Measurements from ENCODE around the gene LAMA1. TPM values are rescaled to one million over a fixed set of nuclear protein-coding genes. Genes with fewer than 3 reads are reported as not detected.

LAMA1 gene
- total RNA-seq, 2 donors from 2014 or later, result 0.27 to 0.89 TPM

DNA sequence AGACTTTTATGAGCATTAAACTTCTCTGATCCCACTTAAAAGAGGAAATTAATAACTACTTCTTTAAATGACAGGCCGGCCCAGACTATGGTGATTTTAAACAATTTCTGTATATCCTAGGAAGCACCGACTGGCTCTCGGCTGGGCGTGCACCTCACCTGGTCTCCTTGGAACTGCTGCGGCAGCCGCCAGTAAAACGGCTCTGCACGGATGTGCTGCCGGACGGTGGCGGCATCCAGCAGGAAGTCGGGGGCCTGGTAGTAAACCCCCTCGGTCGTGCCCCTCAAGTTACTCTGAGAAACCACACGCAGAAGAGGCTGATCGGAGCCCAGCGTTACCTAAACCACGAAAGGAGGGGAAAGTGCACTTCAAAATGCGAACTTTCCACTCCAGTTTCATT lies 106.5 kb downstream of the LAMA1 start:
- DNase-seq (no peak), ATAC-seq (no peak)
- intact Hi-C loops (cut with DNase I), result no loop called here

GRCh38 chr18:7004009-7004408 lies 113.6 kb downstream of the LAMA1 start:
- intact Hi-C loops (cut with DNase I), result no loop called here
- DNase-seq, result no peak
- no peak for ATAC-seq

- no peak for DNase-seq
- intact Hi-C loops (cut with DNase I), result no loop called here
- ATAC-seq, result no peak
Measured at GRCh38 chr18:7002107-7002506, 115.5 kb downstream of the LAMA1 start.

GRCh38 chr18:7000484-7001096 lies 117.0 kb downstream of the LAMA1 start:
- ATAC-seq (no peak), DNase-seq (no peak)
- intact Hi-C loops (cut with DNase I), result no loop called here

DNA sequence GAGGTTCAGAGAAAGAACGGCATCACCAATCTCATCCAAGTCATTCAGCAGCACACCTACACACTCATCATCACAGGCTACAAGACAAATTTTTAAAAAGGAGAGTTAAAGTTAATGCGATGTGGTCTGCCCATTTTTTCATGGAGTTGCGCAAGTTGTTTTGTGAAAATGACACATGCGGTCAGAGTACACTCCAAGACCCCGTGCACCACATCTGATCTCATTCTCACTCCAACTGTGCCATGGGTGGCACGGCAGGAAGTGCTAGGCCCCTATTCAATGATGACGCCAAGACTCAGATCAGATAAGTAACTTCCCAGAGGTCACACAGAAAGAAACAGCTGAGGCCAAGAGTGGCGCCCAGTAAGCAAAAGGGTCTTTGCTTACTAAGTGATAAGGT lies 119.8 kb downstream of the LAMA1 start:
- DNase-seq (no peak), ATAC-seq (peak in 1 of 2 donors; percentile 19)
- intact Hi-C loops (cut with DNase I), result no loop called here

GRCh38 chr18:6994771-6995430 lies 122.7 kb downstream of the LAMA1 start:
- intact Hi-C loops (cut with DNase I), result no loop called here
- ATAC-seq, result peak in 1 of 2 donors; percentile 44
- DNase-seq, result no peak

DNA sequence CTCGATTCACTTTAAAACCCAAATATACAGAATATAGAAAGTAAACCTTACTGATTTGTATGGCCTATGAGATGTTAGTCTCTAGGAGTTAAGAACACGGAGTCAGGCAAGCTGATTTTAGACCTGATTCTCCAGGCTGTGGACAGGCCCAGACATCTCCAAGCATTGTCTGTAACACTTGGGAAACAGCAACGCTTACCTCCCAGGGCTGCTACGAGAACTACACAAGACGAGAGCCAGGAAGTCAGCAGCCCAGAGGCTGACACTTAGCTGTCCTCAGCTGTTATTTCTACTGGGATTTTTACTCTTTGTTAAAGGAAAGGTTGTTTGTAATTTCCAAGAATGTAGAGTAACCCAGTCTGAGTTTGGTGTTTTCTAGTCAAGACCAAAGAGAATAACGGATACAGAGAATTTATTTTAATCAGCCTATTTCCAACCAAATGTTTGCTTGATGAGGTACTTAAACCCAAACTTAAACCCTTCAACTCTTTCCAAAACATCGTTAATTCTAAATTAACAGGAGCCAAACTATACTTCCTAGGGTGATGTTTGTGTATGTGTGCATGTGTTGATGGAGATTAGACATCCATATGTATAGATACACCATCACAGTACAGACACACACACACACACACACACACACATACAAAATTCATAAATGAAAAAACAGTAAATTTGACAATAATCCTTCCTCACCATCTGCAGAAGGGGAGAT lies 123.4 kb downstream of the LAMA1 start:
- DNase-seq (no peak), ATAC-seq (no peak)
- intact Hi-C loops (cut with DNase I), result no loop called here

GRCh38 chr18:6992761-6993160 lies 124.8 kb downstream of the LAMA1 start:
- ATAC-seq (no peak), DNase-seq (no peak)
- intact Hi-C loops (cut with DNase I), result no loop called here

DNA sequence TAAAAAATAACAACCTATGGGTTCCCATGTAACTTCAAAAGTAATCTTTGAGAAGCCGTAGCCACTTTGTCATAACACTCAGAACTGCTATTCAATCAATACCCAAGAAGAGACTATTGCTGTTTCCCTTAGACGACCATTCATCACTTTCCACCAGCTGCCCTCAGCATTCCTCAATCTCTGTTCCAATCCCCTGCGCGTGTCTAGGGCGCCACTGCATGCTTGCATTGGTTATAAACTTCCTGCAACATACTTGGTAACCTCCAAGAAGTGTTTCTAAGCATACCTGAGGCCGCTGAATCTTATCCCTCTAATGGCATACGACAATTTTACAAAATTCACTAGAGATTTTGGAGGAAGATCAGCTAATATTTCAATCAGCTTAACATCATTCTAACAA lies 134.2 kb downstream of the LAMA1 start:
- intact Hi-C loops (cut with DNase I), result no loop called here
- DNase-seq (no peak), ATAC-seq (no peak)

- DNase-seq (no peak), ATAC-seq (no peak)
- intact Hi-C loops (cut with DNase I), result no loop called here
Measured at GRCh38 chr18:6982398-6982797, 135.2 kb downstream of the LAMA1 start.

DNA sequence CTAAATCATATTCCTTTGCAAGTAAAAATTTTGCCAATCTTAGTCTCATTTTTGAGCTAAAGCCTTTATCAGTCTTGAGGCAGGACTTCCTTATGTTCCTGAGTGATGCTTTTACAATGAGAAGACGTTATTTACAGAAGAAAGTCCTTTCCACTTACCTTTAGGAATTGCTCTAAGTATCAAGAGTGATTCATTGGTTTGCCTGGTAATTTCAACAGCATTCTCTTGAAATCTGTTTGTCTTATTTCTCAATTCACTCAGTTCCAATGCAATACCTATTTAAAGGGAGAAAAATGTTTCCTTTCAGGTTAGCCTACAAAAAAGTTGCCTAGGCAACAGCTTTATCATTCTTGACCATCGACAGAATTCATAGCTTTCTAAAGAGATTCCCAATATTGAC lies 137.2 kb downstream of the LAMA1 start:
- ATAC-seq (no peak), DNase-seq (no peak)
- intact Hi-C loops (cut with DNase I), result no loop called here

GRCh38 chr18:6979954-6980353 lies 137.6 kb downstream of the LAMA1 start:
- intact Hi-C loops (cut with DNase I), result no loop called here
- DNase-seq, result no peak
- no peak for ATAC-seq

DNA sequence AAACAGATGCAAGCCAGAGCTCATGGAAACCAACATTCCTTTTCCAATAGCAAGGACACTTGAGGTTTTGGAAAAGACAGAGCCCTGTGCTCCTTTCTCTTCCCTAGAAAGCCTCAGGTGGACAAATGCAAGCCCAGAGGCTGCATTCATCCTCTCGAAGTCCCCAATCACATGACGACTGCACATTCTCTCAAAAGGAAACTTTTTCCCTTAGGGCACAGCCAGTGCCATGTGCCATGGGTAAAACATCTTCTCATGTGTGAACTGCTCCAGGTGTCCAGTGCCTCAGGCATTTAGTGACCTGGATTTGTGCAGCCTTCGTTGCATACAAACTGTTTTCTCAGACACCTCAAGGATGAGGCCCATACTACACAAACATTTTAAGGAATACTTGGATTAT lies 140.7 kb downstream of the LAMA1 start:
- DNase-seq (no peak), ATAC-seq (no peak)
- intact Hi-C loops (cut with DNase I), result no loop called here

DNA sequence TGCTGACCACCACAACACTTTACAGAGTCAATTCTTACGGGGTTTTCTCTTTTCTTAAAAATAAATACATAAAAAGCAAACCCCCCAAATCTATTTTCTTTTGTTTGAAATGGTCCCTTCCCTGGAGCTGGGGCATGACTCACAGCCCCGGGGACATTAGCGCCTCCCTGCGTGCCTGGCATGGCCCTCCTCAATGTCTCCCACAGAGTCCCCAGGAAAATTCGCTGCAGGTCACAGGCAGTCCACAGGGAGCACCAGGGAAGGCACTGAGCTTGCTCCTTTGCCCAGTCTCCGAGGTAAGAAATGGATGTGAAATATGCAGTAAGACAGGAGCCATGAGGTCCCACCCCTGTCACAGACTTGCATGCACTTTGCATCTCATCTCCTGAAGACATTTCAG lies 142.5 kb downstream of the LAMA1 start:
- ATAC-seq, result no peak
- DNase-seq, result no peak
- intact Hi-C loops (cut with DNase I), result no loop called here

DNA sequence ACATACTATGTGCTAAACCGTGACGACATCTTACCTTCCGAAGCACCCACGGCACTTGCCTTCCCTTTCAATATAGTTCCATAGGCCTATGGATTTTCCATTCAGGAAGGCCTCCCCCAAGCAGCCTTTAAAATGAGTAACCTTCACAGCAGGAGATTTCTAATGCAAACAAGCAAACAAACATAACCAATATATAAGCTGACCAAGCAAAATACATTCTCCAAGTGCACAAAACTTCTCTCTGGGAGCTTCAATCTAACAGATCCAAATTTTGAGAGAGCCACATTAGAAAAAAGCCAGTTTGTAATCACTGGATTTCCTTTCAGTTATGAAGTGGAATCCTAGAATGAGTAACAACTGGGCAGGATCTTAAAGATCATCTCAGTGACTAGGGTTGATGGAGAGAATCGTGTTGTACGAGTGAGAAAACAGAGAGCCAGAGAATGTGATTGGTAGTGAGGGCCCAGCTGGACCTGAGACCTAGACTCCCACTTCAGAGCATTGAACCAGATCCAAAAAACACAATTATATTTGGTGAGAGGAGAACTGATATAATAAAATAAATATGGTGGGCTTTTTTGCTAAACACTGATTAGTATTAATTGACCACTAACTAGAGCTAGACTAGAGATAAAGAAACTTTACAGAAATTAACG lies 145.6 kb downstream of the LAMA1 start:
- ATAC-seq, result no peak
- no peak for DNase-seq
- intact Hi-C loops (cut with DNase I), result no loop called here

DNA sequence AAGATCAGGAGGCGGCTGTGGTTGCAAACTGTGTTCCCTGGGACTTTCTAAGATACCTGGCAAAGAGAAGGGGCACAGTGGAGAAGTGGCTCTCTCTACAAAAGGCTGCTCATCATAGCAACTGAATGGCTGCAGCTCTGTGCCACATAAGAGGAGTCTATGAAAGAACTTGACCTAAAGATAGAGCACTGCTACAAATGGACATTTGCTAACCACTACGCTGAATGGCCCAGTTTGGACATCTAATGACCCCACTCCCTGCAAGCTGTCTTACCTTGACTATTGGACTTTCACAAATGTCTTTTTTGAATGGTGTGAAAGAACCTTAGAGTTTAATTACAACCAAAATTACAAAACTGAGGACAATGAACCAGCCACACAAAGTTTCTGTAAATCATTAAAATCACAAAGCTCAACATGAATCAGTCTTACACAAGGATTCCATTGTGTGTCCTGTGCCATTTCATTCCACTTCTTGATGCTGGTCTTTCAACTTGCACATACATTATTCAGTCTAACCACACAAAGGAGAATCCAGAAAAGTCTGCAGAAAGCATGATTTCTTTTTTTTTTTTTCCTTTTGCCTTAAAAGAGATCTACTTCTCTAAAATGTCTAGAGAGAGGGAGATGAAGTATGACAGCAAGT lies 154.0 kb downstream of the LAMA1 start:
- no peak for ATAC-seq
- intact Hi-C loops (cut with DNase I), result no loop called here

DNA sequence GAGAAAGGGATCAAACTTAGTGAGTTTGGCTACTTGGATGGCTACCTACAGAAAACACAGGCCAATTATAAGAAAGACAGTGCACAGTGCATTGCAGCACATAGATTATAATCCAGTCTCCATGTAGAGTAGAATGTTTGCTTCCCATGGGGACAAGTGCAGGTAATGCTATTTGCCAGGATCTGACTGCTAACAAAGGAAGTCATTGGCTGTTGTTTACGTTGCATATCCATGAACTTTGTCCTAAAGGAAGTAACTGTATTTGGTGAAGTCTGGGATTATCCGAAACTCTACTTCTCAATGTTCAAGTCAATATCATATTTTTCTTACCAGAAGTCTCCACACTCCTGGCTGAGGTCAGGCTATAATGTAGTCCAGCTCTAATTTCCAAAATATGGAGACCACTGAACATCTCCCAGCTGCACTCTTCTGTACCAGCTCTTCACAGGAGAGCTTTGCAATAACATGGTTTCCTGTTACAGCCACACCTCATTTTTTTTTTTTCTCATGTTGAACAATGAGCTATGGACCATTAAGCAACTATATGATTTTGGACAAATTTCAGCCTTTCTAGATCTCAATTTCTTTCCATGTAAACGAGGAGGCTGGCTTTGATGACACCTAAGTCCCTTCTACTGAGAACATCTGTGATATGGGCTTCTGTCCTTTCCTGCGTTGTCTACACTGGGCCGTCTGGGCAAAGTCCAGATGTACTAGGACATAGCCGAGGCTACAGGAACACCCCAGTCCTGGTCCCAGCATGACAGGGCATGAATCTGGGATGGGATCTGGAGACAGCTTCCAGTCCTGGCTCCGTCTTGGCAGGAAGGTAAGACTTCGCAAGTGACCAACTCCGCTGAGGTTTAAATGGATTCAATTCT lies 154.8 kb downstream of the LAMA1 start:
- DNase-seq (no peak), ATAC-seq (no peak)
- intact Hi-C loops (cut with DNase I), result no loop called here

More for the DNA sequence above, 154.0 kb downstream of the LAMA1 start:
- no peak for DNase-seq

GRCh38 chr18:6961331-6961730 lies 156.3 kb downstream of the LAMA1 start:
- ATAC-seq (no peak), DNase-seq (no peak)
- intact Hi-C loops (cut with DNase I), result no loop called here

GRCh38 chr18:6960656-6961055 lies 156.9 kb downstream of the LAMA1 start:
- intact Hi-C loops (cut with DNase I), result no loop called here
- ATAC-seq (no peak), DNase-seq (no peak)

Measured in left cardiac atrium (tissue), 4 donors.